GM21526 (cell line): ENCODE measurements around the gene HERPUD2.
A peak's percentile ranks its signal among the peaks of the same experiment; 100 is the strongest.
"Not testable (repeated sequence)": the region's sequence is repeated elsewhere in the genome, so short reads cannot be mapped to it uniquely, and the experiment has no call there.

Experiments
- ATAC-seq: cut with Tn5 transposase; IDR thresholded peaks from one replicate; pipeline ENCODE4 v1.9.1; 2021; ENCODE audit warnings: moderate library complexity; ENCODE audit not compliant: unreplicated experiment, low FRiP score

The HERPUD2 gene

GRCh38 chr7:35716038-35716803 lies 21.3 kb upstream of the HERPUD2 start:
- no peak for ATAC-seq

GRCh38 chr7:35714862-35715261 lies 19.9 kb upstream of the HERPUD2 start:
- ATAC-seq, result no peak

GRCh38 chr7:35714407-35714806 lies 19.5 kb upstream of the HERPUD2 start:
- no peak for ATAC-seq

GRCh38 chr7:35712563-35713226 lies 17.8 kb upstream of the HERPUD2 start:
- no peak for ATAC-seq

- ATAC-seq, result no peak
These were observed 12.5 kb upstream of the HERPUD2 start for GRCh38 chr7:35707422-35707821.

- ATAC-seq, result no peak
These were observed 11.1 kb upstream of the HERPUD2 start for GRCh38 chr7:35705932-35706461.

- no peak for ATAC-seq
These were observed 9.3 kb upstream of the HERPUD2 start for GRCh38 chr7:35704261-35704660.

- no peak for ATAC-seq
These were observed 7.6 kb upstream of the HERPUD2 start for GRCh38 chr7:35702541-35702940.

GRCh38 chr7:35701287-35701900 lies 6.5 kb upstream of the HERPUD2 start:
- ATAC-seq, result peak; percentile 78

- no peak for ATAC-seq
These were observed 5.9 kb upstream of the HERPUD2 start for GRCh38 chr7:35700865-35701264.

GRCh38 chr7:35700333-35700732 lies 5.4 kb upstream of the HERPUD2 start:
- ATAC-seq, result no peak

- no peak for ATAC-seq
These were observed 4.9 kb upstream of the HERPUD2 start for GRCh38 chr7:35699796-35700305.

- not testable (repeated sequence) for ATAC-seq
These were observed 3.4 kb upstream of the HERPUD2 start for GRCh38 chr7:35698382-35698781.

GRCh38 chr7:35697414-35698175 lies 2.7 kb upstream of the HERPUD2 start:
- ATAC-seq, result no peak

GRCh38 chr7:35695987-35696386 lies 1.1 kb upstream of the HERPUD2 start:
- no peak for ATAC-seq

- ATAC-seq, result peak; percentile 4
These were observed 527 bp upstream of the HERPUD2 start for GRCh38 chr7:35695473-35695850.

- ATAC-seq, result peak; percentile 14
These were observed 663 bp downstream of the HERPUD2 start for GRCh38 chr7:35694161-35694783.

- no peak for ATAC-seq
These were observed 3.1 kb downstream of the HERPUD2 start for GRCh38 chr7:35691827-35692307.

GRCh38 chr7:35691366-35691765 lies 3.6 kb downstream of the HERPUD2 start:
- ATAC-seq, result no peak

- ATAC-seq, result not testable (repeated sequence)
These were observed 4.3 kb downstream of the HERPUD2 start for GRCh38 chr7:35690614-35691013.
